GM18870 (cell line): ENCODE results near the gene TRIM43.
"Not testable (repeated sequence)": the region's sequence is repeated elsewhere in the genome, so short reads cannot be mapped to it uniquely, and the experiment has no call there.

Experiments
- ATAC-seq: cut with Tn5 transposase; IDR thresholded peaks from one replicate; pipeline ENCODE4 v1.9.1; 2021; ENCODE audit warnings: moderate library complexity; ENCODE audit not compliant: unreplicated experiment

TRIM43 gene

GRCh38 chr2:95591701-95592100 is at the start of gene TRIM43:
TSS of gene TRIM43 (plus strand) at chr2:95592001. CDS start at chr2:95594024, 2,023 bp downstream.
- not testable (repeated sequence) for ATAC-seq

- ATAC-seq, result no peak
Measured at GRCh38 chr2:95551055-95551568, 40.7 kb upstream of the TRIM43 start.

- ATAC-seq, result no peak
Measured at GRCh38 chr2:95552911-95553310, 38.9 kb upstream of the TRIM43 start.

GRCh38 chr2:95569170-95569569 is 22.6 kb upstream of the TRIM43 start:
- ATAC-seq, result no peak

- no peak for ATAC-seq
Measured at GRCh38 chr2:95573866-95574265, 17.9 kb upstream of the TRIM43 start.

- no peak for ATAC-seq
Measured at GRCh38 chr2:95574506-95574905, 17.3 kb upstream of the TRIM43 start.

- no peak for ATAC-seq
Measured at GRCh38 chr2:95575857-95576256, 15.9 kb upstream of the TRIM43 start.

- ATAC-seq, result no peak
Measured at GRCh38 chr2:95578539-95578938, 13.3 kb upstream of the TRIM43 start.

GRCh38 chr2:95583545-95583944 is 8.3 kb upstream of the TRIM43 start:
- ATAC-seq, result not testable (repeated sequence)

GRCh38 chr2:95584321-95584720 is 7.5 kb upstream of the TRIM43 start:
- ATAC-seq, result not testable (repeated sequence)

- not testable (repeated sequence) for ATAC-seq
Measured at GRCh38 chr2:95589777-95590536, 1.8 kb upstream of the TRIM43 start.

GRCh38 chr2:95592973-95593372 is 1.2 kb downstream of the TRIM43 start:
- ATAC-seq, result not testable (repeated sequence)

- ATAC-seq, result not testable (repeated sequence)
Measured at GRCh38 chr2:95595012-95595411, 3.2 kb downstream of the TRIM43 start.

GRCh38 chr2:95601301-95601700 is 9.5 kb downstream of the TRIM43 start:
- ATAC-seq, result not testable (repeated sequence)

- not testable (repeated sequence) for ATAC-seq
Measured at GRCh38 chr2:95602146-95602545, 10.3 kb downstream of the TRIM43 start.

GRCh38 chr2:95608356-95608755 is 16.6 kb downstream of the TRIM43 start:
- not testable (repeated sequence) for ATAC-seq

- not testable (repeated sequence) for ATAC-seq
Measured at GRCh38 chr2:95609764-95610163, 18.0 kb downstream of the TRIM43 start.

- not testable (repeated sequence) for ATAC-seq
Measured at GRCh38 chr2:95613048-95613447, 21.2 kb downstream of the TRIM43 start.

GRCh38 chr2:95622728-95623127 is 30.9 kb downstream of the TRIM43 start:
- not testable (repeated sequence) for ATAC-seq

- ATAC-seq, result not testable (repeated sequence)
Measured at GRCh38 chr2:95630987-95631386, 39.2 kb downstream of the TRIM43 start.

GRCh38 chr2:95633626-95634259 is 41.9 kb downstream of the TRIM43 start:
- ATAC-seq, result not testable (repeated sequence)
